ENCODE results near the gene FBXL13. TPM values are rescaled to one million over a fixed set of nuclear protein-coding genes. Genes with fewer than 3 reads are reported as not detected.
"Not testable (repeated sequence)": the region's sequence is repeated elsewhere in the genome, so short reads cannot be mapped to it uniquely, and the experiment has no call there.

Gene FBXL13
- total RNA-seq, 2 donors from 2014 or later: 4.2 to 5.6 TPM

DNA sequence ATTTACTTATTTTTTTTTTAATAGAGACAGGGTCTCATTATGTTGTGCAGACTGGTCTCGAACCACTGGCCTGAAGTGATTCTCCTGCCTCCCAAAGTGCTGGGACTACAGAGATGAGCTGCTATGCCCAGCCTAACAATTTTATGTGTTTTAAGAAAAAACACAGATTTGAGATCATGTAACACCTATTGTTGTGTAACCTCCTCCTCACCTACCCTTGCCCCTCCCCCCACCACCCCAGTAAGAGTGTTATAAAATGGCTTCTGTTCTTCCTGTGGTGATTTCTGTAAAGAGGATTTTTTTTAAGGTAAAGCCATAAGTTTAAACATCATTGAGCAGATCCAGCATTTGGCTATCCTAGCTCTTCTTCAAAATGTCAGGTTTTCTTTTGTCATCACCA is 7.9 kb upstream of the FBXL13 start:
- no peaks in the 10 kb centered on the region for H3K9me3 ChIP-seq
- no peak for DNase-seq
- no peak overlapping the region for H3K27ac ChIP-seq
- no peaks in the 10 kb centered on the region for H3K27me3 ChIP-seq
- intact Hi-C loops (cut with DNase I): no loop called here
- peaks cover 0 to 4% of the 10 kb centered on the region in 2 donors for H3K36me3 ChIP-seq (replicated peaks in 1 of 2; ENCODE audit: insufficient read depth in 1 of 2, low read depth in 2 of 2)
- TF ChIP-seq POLR2A (IDR thresholded peaks at IDR 0.05) (no peak), CTCF (IDR thresholded peaks at IDR 0.05) (no peak)
- WGBS, 2 donors: 96 to 100% methylated on average over 1 of the region's 1 CpG
- ATAC-seq: no peak
- no peak overlapping the region for H3K4me3 ChIP-seq
- no peaks in the 10 kb centered on the region for H3K4me1 ChIP-seq

GRCh38 chr7:103080923-103081322 is 6.3 kb upstream of the FBXL13 start:
- DNase-seq (no peak), ATAC-seq (no peak)
- Histone ChIP-seq H3K4me3 (no peak overlapping the region), H3K4me1 (peaks cover 14% of the 10 kb centered on the region), H3K27me3 (no peaks in the 10 kb centered on the region), H3K9me3 (no peaks in the 10 kb centered on the region), H3K36me3 (replicated peaks in 1 of 2; ENCODE audit: insufficient read depth in 1 of 2, low read depth in 2 of 2) (peaks cover 0 to 2% of the 10 kb centered on the region in 2 donors), H3K27ac (no peak overlapping the region)
- TF ChIP-seq POLR2A (IDR thresholded peaks at IDR 0.05) (no peak), CTCF (IDR thresholded peaks at IDR 0.05) (no peak)
- WGBS, 2 donors: 96% methylated on average over 2 of the region's 2 CpGs
- intact Hi-C loops (cut with DNase I): no loop called here

DNA sequence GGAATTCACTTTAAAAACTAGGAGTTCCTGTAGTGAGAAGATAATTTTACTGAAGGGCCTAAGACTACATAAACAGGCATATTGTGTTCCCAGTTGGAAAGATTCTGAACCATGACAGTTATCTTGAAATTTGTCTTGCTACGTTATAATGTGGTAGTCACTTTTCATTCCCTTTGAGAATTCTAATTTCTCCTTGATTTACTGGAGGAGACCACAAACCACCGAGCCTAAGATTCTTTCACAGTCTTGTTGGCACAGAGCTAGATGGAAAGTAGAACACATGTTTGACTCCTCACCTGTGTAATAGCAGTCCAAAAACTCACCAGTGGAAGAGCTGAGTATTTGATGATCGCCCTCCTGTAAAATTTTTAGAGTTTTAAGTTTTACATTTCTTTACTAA is 5.2 kb upstream of the FBXL13 start:
- intact Hi-C loops (cut with DNase I): no loop called here
- H3K36me3 ChIP-seq (replicated peaks in 1 of 2; ENCODE audit: insufficient read depth in 1 of 2, low read depth in 2 of 2): peaks cover 0 to 2% of the 10 kb centered on the region in 2 donors
- H3K4me3 ChIP-seq: no peak overlapping the region
- no peak for DNase-seq
- no peaks in the 10 kb centered on the region for H3K9me3 ChIP-seq
- ATAC-seq: no peak
- no peak overlapping the region for H3K27ac ChIP-seq
- no peak for TF ChIP-seq CTCF (IDR thresholded peaks at IDR 0.05)
- TF ChIP-seq POLR2A (IDR thresholded peaks at IDR 0.05): no peak
- H3K27me3 ChIP-seq: no peaks in the 10 kb centered on the region
- peaks cover 17% of the 10 kb centered on the region for H3K4me1 ChIP-seq
- 77 to 82% methylated on average over 3 of the region's 3 CpGs for WGBS, 2 donors

GRCh38 chr7:103078226-103078625 is 3.6 kb upstream of the FBXL13 start:
- H3K4me3 ChIP-seq; intact Hi-C loops (cut with DNase I); H3K27me3 ChIP-seq; H3K36me3 ChIP-seq (replicated peaks in 1 of 2; ENCODE audit: insufficient read depth in 1 of 2, low read depth in 2 of 2); H3K9me3 ChIP-seq; H3K27ac ChIP-seq; ATAC-seq; DNase-seq: not testable (repeated sequence)
- peaks cover 27% of the 10 kb centered on the region for H3K4me1 ChIP-seq
- 79 to 87% methylated on average over 6 of the region's 6 CpGs for WGBS, 2 donors

- Histone ChIP-seq H3K36me3 (replicated peaks in 1 of 2; ENCODE audit: insufficient read depth in 1 of 2, low read depth in 2 of 2) (no peaks in the 10 kb centered on the region), H3K9me3 (no peaks in the 10 kb centered on the region), H3K4me3 (no peak overlapping the region), H3K27ac (no peak overlapping the region), H3K4me1 (peaks cover 28% of the 10 kb centered on the region), H3K27me3 (no peaks in the 10 kb centered on the region)
- DNase-seq (no peak), ATAC-seq (no peak)
- intact Hi-C loops (cut with DNase I): no loop called here
- TF ChIP-seq CTCF (IDR thresholded peaks at IDR 0.05) (no peak), POLR2A (IDR thresholded peaks at IDR 0.05) (no peak)
- 97 to 99% methylated on average over 3 of the region's 3 CpGs for WGBS, 2 donors
Observed at GRCh38 chr7:103077318-103077717, 2.7 kb upstream of the FBXL13 start.
